IMR-90 (cell line): Measurements from ENCODE around the gene FAM47E. TPM values are rescaled to one million over a fixed set of nuclear protein-coding genes. Genes with fewer than 3 reads are reported as not detected.
A peak's percentile ranks its signal among the peaks of the same experiment; 100 is the strongest.

Experiments
- ATAC-seq: fragments of 200-7000 bp; cut with Tn5 transposase; 2 replicates; pipeline ENCODE4 v1.9.1; 2020; ENCODE audit warnings: low read depth, mild to moderate bottlenecking, moderate library complexity
- BruUV-seq: library from RNA; stranded (reverse); fragments of 400-500 nt; replicated peaks from 2 replicates; lab custom pipeline; 2021; lab: Mats Ljungman, UMichigan
- CTCF ChIA-PET: fragments of 300-600 bp; formaldehyde crosslinking; extraction: SDS; loops from one replicate; lab custom pipeline; 2021; ENCODE audit warnings: antibody characterized with exemption; lab: Yijun Ruan, JAX
- POLR2A ChIA-PET: fragments of 300-600 bp; sonication (Branson Sonifier 250); formaldehyde crosslinking; loops from one replicate; lab custom pipeline; 2022; ENCODE audit warnings: antibody characterized with exemption; ENCODE audit not compliant: unreplicated experiment; lab: Charles Lee
- DNase-seq: peaks from one replicate; pipeline ENCODE4 v3.0.0; 2013
- H2AFZ ChIP-seq: replicated peaks from 2 replicates; pipeline ENCODE3; 2013; ENCODE audit warnings: low read length, mild to moderate bottlenecking; ENCODE audit not compliant: poor library complexity
- H2AK5ac ChIP-seq: 2 replicates; pipeline ENCODE4 v1.6.1; 2013; ENCODE audit warnings: low read depth, low read length, inconsistent platforms
- H2AK9ac ChIP-seq: replicated peaks from 2 replicates; pipeline ENCODE3; 2013; ENCODE audit warnings: mild to moderate bottlenecking, low read depth, low read length, moderate library complexity; ENCODE audit not compliant: poor library complexity
- H2BK120ac ChIP-seq: 2 replicates; pipeline ENCODE4 v1.6.1; 2013; ENCODE audit warnings: low read depth, low read length, inconsistent platforms
- H2BK15ac ChIP-seq: 3 replicates; pipeline ENCODE4 v1.6.1; 2013; ENCODE audit warnings: low read depth, low read length, inconsistent platforms
- H2BK20ac ChIP-seq: 2 replicates; pipeline ENCODE4 v1.6.1; 2013; ENCODE audit warnings: low read depth, mild to moderate bottlenecking, inconsistent platforms, low read length, moderate library complexity
- H2BK5ac ChIP-seq: 2 replicates; pipeline ENCODE4 v1.6.1; 2013; ENCODE audit warnings: mild to moderate bottlenecking, low read depth, low read length, inconsistent platforms; ENCODE audit not compliant: poor library complexity, severe bottlenecking
- H3K14ac ChIP-seq: replicated peaks from 2 replicates; pipeline ENCODE4 v1.6.1; 2013; ENCODE audit warnings: low read depth, low read length, inconsistent platforms
- H3K18ac ChIP-seq: 2 replicates; pipeline ENCODE4 v1.6.1; 2013; ENCODE audit warnings: low read depth, low read length, control low read depth
- H3K23ac ChIP-seq: 2 replicates; pipeline ENCODE4 v1.6.1; 2013; ENCODE audit warnings: low read depth, low read length, inconsistent platforms
- H3K27ac ChIP-seq: 2 replicates; pipeline ENCODE4 v1.5.1; 2013; ENCODE audit warnings: mild to moderate bottlenecking, control low read depth, low read length; ENCODE audit not compliant: insufficient read depth
- H3K27me3 ChIP-seq: 2 replicates; pipeline ENCODE4 v1.6.1; 2013; ENCODE audit warnings: low read length; ENCODE audit not compliant: control insufficient read depth, insufficient read depth
- H3K36me3 ChIP-seq: 2 replicates; pipeline ENCODE4 v1.6.1; 2013; ENCODE audit warnings: low read length, mixed read lengths; ENCODE audit not compliant: control insufficient read depth, insufficient read depth
- H3K4ac ChIP-seq: 2 replicates; pipeline ENCODE4 v1.6.1; 2013; ENCODE audit warnings: low read depth, low read length, inconsistent platforms
- H3K4me1 ChIP-seq: 2 replicates; pipeline ENCODE4 v1.6.1; 2013; ENCODE audit warnings: low read length, mixed read lengths; ENCODE audit not compliant: control insufficient read depth, insufficient read depth
- H3K4me2 ChIP-seq: 2 replicates; pipeline ENCODE4 v1.6.1; 2013; ENCODE audit warnings: low read depth, mild to moderate bottlenecking, control low read depth, low read length, moderate library complexity
- H3K4me3 ChIP-seq: 2 replicates; pipeline ENCODE4 v1.5.1; 2013; ENCODE audit warnings: low read depth, mild to moderate bottlenecking, control low read depth, low read length, moderate library complexity; ENCODE audit not compliant: insufficient read depth
- H3K56ac ChIP-seq: 2 replicates; pipeline ENCODE4 v1.6.1; 2013; ENCODE audit warnings: low read length, inconsistent platforms; ENCODE audit not compliant: insufficient read depth; ENCODE audit errors: extremely low read depth
- H3K79me1 ChIP-seq, 2 experiments: 2 replicates each; pipeline ENCODE4 v1.6.1; 2013; ENCODE audit warnings: low read length in 2 of 2, inconsistent platforms in 1 of 2, low read depth in 1 of 2
- H3K9ac ChIP-seq: 2 replicates; pipeline ENCODE4 v1.6.1; 2013; ENCODE audit warnings: low read depth, low read length, control low read depth
- H3K9me1 ChIP-seq: 2 replicates; pipeline ENCODE4 v1.6.1; 2013; ENCODE audit warnings: low read length, inconsistent platforms; ENCODE audit not compliant: insufficient read depth
- H3K9me3 ChIP-seq: 2 replicates; pipeline ENCODE4 v1.6.1; 2013; ENCODE audit warnings: low read length; ENCODE audit not compliant: control insufficient read depth, insufficient read depth
- H4K20me1 ChIP-seq: 2 replicates; pipeline ENCODE4 v1.6.1; 2013; ENCODE audit warnings: low read length, inconsistent platforms; ENCODE audit not compliant: insufficient read depth
- H4K5ac ChIP-seq: 2 replicates; pipeline ENCODE4 v1.6.1; 2013; ENCODE audit warnings: mild to moderate bottlenecking, low read depth, low read length, control low read depth
- H4K8ac ChIP-seq, 2 experiments: 2 replicates each; pipeline ENCODE4 v1.6.1; 2013; ENCODE audit warnings: low read depth in 2 of 2, low read length in 2 of 2, control low read depth in 1 of 2, inconsistent platforms in 1 of 2
- H4K91ac ChIP-seq: 2 replicates; pipeline ENCODE4 v1.6.1; 2013; ENCODE audit warnings: low read depth, low read length, inconsistent platforms; ENCODE audit not compliant: insufficient read depth
- BHLHE40 ChIP-seq: fragments of 150-350 bp; IDR thresholded peaks from 2 replicates; pipeline ENCODE4 v1.6.1; 2016; ENCODE audit warnings: mild to moderate bottlenecking, low read depth, low read length
- CEBPB ChIP-seq: IDR thresholded peaks from 2 replicates; pipeline ENCODE4 v1.6.1; 2012; ENCODE audit warnings: low read depth, low read length, improper control_type of control experiment
- CHD1 ChIP-seq: IDR thresholded peaks from 2 replicates; pipeline ENCODE4 v1.6.1; 2012; ENCODE audit warnings: low read depth, low read length, improper control_type of control experiment
- MAFK ChIP-seq: IDR thresholded peaks from 2 replicates; pipeline ENCODE4 v1.6.1; 2012; ENCODE audit warnings: low read depth, low read length, improper control_type of control experiment
- MAZ ChIP-seq: IDR thresholded peaks from 2 replicates; pipeline ENCODE4 v1.6.1; 2012; ENCODE audit warnings: low read depth, mild to moderate bottlenecking, low read length, improper control_type of control experiment, moderate library complexity, borderline replicate concordance
- MXI1 ChIP-seq: IDR thresholded peaks from 2 replicates; pipeline ENCODE4 v1.6.1; 2012; ENCODE audit warnings: low read depth, mild to moderate bottlenecking, low read length, moderate library complexity, borderline replicate concordance
- POLR2A ChIP-seq: IDR thresholded peaks from 2 replicates; pipeline ENCODE4 v1.6.1; 2012; ENCODE audit warnings: mild to moderate bottlenecking, low read depth, low read length
- RCOR1 ChIP-seq: IDR thresholded peaks from 2 replicates; pipeline ENCODE4 v1.6.1; 2012; ENCODE audit warnings: mild to moderate bottlenecking, low read length, improper control_type of control experiment; ENCODE audit not compliant: insufficient replicate concordance
- RFX5 ChIP-seq: IDR thresholded peaks from 2 replicates; pipeline ENCODE4 v1.8.0; 2012; ENCODE audit warnings: low read depth, mild to moderate bottlenecking, low read length, moderate library complexity
- SMC3 ChIP-seq: fragments of 150-350 bp; IDR thresholded peaks from 2 replicates; pipeline ENCODE4 v1.6.1; 2016; ENCODE audit warnings: low read depth, mild to moderate bottlenecking, antibody characterized with exemption, low read length, moderate library complexity
- WGBS, 2 experiments: methylation state at CpG; one replicate each; pipeline versions ENCODE4 v1.1.5 to v1.1.7; 2013; ENCODE audit warnings: missing lambda C conversion rate in 2 of 2; ENCODE audit not compliant: insufficient read length in 1 of 2; ENCODE audit errors: extremely low coverage in 2 of 2; 5-methylcytosine and 5-hydroxymethylcytosine counted together
- dilution Hi-C: fragments of 300-500 bp; cut with HindIII; formaldehyde crosslinking; loops from one replicate; pipeline ENCODE4 v1.14.3; 2018; ENCODE audit warnings: low sequenced_read_pairs; ENCODE audit not compliant: unreplicated experiment
- in situ Hi-C: fragments of 300-500 bp; cut with MboI; formaldehyde crosslinking; loops from 3 replicates; pipeline ENCODE4 v1.14.3; 2019; ENCODE audit warnings: low sequenced_read_pairs, inconsistent platforms, mixed read lengths
- intact Hi-C: fragments of 100-400 bp; cut with micrococcal nuclease; formaldehyde crosslinking; loops from 2 replicates; pipeline ENCODE4 v1.10.0; 2022
- polyA plus RNA-seq, 3 experiments: library from polyadenylated mRNA; depleted of rRNA; stranded (reverse); fragments of >200 nt; gene quantifications; 2 replicates each; pipeline ENCODE4 v1.2.3, GENCODE V29; 2012; ENCODE audit warnings: low replicate concordance in 1 of 3
- total RNA-seq: library from RNA; depleted of rRNA; stranded (reverse); fragments of >200 nt; gene quantifications from 2 replicates; pipeline ENCODE4 v1.2.3, GENCODE V29; 2012
- TF ChIP-seq, protein P1 (sequence below): fragments of 150-350 bp; IDR thresholded peaks from 2 replicates; pipeline ENCODE4 v1.6.1; 2016; ENCODE audit warnings: low read depth, mild to moderate bottlenecking, low read length, moderate library complexity, borderline replicate concordance

Gene FAM47E
- total and polyA plus RNA-seq, 2 of the 4 experiments (the other 2 are of a cell fraction) = 0.05 TPM; not detected in 1

DNA sequence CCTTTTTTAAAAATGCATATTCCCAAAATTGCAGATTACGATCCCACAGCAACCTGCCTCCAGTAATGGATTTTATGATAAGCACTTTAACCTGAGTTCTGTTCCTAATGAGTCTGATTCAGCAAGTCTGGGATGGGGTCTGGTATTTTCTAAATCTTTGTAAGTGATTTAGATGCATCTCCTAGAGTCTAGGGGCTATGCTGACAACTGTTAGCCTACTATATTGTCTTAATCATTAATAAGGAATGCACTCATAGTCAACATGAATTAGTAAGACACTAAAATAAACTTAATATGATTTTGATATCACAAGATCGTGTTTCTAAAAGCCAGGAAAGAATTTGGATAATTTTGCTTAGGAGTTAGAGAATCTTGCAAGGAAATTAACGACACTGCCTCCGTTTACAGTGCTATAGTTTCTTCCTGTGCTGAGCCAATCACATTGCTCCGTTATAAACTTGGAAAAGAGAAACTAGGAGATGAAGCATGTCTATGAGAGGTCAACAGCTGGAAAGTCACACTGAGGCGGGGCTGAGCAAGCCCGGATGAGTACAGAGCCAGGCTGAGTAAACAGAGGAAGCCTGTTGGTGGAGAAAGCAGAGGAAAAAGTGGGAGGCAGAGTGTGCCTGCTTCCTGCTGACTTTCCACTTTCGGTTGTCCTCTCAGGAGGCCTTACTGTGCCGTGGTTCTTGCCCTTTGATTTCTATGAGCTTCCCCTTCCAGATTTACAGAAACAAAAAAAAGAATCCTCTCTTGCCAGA, 43.3 kb upstream of the FAM47E start:
- no TSS peak for BruUV-seq
- peaks cover 26% of the 10 kb centered on the region; the same call in 1 of the 2 replicates for H4K20me1 ChIP-seq
- peaks cover 1% of the 10 kb centered on the region; the same call in 1 of the 2 replicates for H3K36me3 ChIP-seq
- peak overlapping the region; percentile 86; the same call in 2 of the 3 replicates for H2BK15ac ChIP-seq
- H3K27ac ChIP-seq = peak overlapping the region; percentile 65
- 0% methylated on average over 1 of the region's 9 CpGs; no CpG with 5 or more reads in 1 of the 2 experiments for WGBS, 2 experiments
- CTCF ChIA-PET = interaction anchor here (1.7 kb wide), 1 partner anchor 28 kb away, joined by 3 read pairs; no protein-coding TSS in a partner anchor
- dilution Hi-C loops = no loop called here
- in situ Hi-C loops = loop anchor here (5.0 kb wide), 1 partner anchor 959 kb away; no protein-coding TSS in a partner anchor
- H3K18ac ChIP-seq = peak overlapping the region; percentile 62
- H3K79me1 ChIP-seq = peaks cover 18 to 75% of the 10 kb centered on the region in 2 experiments
- H3K56ac ChIP-seq = peak overlapping the region; percentile 77
- H2BK5ac ChIP-seq = peak overlapping the region; percentile 91
- H2AK9ac ChIP-seq = peak overlapping the region; percentile 35
- peak overlapping the region; percentile 95 for H2AK5ac ChIP-seq
- H2BK20ac ChIP-seq = peak overlapping the region; percentile 83
- H3K9me3 ChIP-seq = no peaks in the 10 kb centered on the region
- H3K14ac ChIP-seq = peak overlapping the region; percentile 98
- peaks cover 18% of the 10 kb centered on the region for H3K4me1 ChIP-seq
- no peaks in the 10 kb centered on the region for H3K27me3 ChIP-seq
- peaks cover 16% of the 10 kb centered on the region for H3K9me1 ChIP-seq
- peak overlapping the region; percentile 25 to 94 for H4K8ac ChIP-seq
- peak overlapping the region; percentile 89 for H2BK120ac ChIP-seq
- ATAC-seq (peak; percentile 88), DNase-seq (peak; percentile 94)
- H4K5ac ChIP-seq = peak overlapping the region; percentile 65; the same call in 1 of the 2 replicates
- H3K9ac ChIP-seq = peak overlapping the region; percentile 68
- TF ChIP-seq RCOR1 = peak; percentile 62
- TF ChIP-seq POLR2A = no peak; the same call in 1 of the 2 replicates
- no peak for TF ChIP-seq SMC3
- TF ChIP-seq BHLHE40 = peak; percentile 39; the same call in 1 of the 2 replicates
- no peak for TF ChIP-seq CHD1
- peak; percentile 36; the same call in 1 of the 2 replicates for TF ChIP-seq CEBPB
- peak; percentile 64; the same call in 1 of the 2 replicates for TF ChIP-seq MAZ
- TF ChIP-seq MAFK = peak; percentile 59
- TF ChIP-seq MXI1 = peak; percentile 70
- TF ChIP-seq RFX5 = no peak
- TF ChIP-seq, protein P1, sequence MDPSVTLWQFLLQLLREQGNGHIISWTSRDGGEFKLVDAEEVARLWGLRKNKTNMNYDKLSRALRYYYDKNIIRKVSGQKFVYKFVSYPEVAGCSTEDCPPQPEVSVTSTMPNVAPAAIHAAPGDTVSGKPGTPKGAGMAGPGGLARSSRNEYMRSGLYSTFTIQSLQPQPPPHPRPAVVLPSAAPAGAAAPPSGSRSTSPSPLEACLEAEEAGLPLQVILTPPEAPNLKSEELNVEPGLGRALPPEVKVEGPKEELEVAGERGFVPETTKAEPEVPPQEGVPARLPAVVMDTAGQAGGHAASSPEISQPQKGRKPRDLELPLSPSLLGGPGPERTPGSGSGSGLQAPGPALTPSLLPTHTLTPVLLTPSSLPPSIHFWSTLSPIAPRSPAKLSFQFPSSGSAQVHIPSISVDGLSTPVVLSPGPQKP = no peak
- H3K4ac ChIP-seq = peak overlapping the region; percentile 94
- peak overlapping the region; percentile 65 for H2AFZ ChIP-seq
- peak overlapping the region; percentile 29; the same call in 1 of the 2 replicates for H3K4me3 ChIP-seq
- H4K91ac ChIP-seq = peak overlapping the region; percentile 80
- H3K23ac ChIP-seq = peak overlapping the region; percentile 98
- intact Hi-C loops = no loop called here
- H3K4me2 ChIP-seq = peak overlapping the region; percentile 83
- POLR2A ChIA-PET = no interaction called here
